Measurements from ENCODE around the gene OPCML. TPM values are rescaled to one million over a fixed set of nuclear protein-coding genes. Genes with fewer than 3 reads are reported as not detected.

Gene OPCML
- total RNA-seq, 1 donor from 2014 or later = 1.7 TPM

GRCh38 chr11:133206313-133207005 is 325.8 kb downstream of the OPCML start:
- Mint-ChIP-seq H3K4me1 (ENCODE audit: low read depth) (no peaks in the 10 kb centered on the region), H3K9me3 (ENCODE audit: low read depth) (no peaks in the 10 kb centered on the region), H3K27ac (no peak overlapping the region), H3K27me3 (peaks cover 22% of the 10 kb centered on the region), H3K36me3 (ENCODE audit: insufficient read depth) (no peaks in the 10 kb centered on the region), H3K4me3 (ENCODE audit: low read depth) (no peak overlapping the region)
- TF ChIP-seq, protein P1, sequence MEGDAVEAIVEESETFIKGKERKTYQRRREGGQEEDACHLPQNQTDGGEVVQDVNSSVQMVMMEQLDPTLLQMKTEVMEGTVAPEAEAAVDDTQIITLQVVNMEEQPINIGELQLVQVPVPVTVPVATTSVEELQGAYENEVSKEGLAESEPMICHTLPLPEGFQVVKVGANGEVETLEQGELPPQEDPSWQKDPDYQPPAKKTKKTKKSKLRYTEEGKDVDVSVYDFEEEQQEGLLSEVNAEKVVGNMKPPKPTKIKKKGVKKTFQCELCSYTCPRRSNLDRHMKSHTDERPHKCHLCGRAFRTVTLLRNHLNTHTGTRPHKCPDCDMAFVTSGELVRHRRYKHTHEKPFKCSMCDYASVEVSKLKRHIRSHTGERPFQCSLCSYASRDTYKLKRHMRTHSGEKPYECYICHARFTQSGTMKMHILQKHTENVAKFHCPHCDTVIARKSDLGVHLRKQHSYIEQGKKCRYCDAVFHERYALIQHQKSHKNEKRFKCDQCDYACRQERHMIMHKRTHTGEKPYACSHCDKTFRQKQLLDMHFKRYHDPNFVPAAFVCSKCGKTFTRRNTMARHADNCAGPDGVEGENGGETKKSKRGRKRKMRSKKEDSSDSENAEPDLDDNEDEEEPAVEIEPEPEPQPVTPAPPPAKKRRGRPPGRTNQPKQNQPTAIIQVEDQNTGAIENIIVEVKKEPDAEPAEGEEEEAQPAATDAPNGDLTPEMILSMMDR (IDR thresholded peaks at IDR 0.05; ENCODE audit: unreplicated experiment) = no peak
- no peak for DNase-seq (ENCODE audit: low spot score, unreplicated experiment)

DNA sequence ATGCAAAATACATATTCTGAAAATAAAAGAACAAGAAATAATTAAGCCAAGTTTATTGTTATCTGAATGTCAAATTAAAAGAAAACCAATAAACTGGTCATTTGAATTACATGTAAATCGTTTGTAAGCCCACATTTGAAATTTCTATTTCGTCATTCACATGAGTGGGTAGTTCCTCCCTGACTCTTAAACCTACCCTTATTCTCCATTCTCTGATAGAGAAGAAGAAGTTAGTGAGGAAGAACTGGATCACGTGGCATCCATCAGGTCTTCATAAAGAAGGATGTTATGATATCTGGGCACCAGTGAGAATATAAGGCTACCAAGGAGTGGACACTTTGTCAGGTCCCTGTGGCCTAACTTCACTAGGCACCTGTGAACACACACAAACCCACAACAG is 328.1 kb downstream of the OPCML start:
- DNase-seq (ENCODE audit: low spot score, unreplicated experiment) = no peak
- peaks cover 12% of the 10 kb centered on the region for H3K27me3 Mint-ChIP-seq
- H3K36me3 Mint-ChIP-seq (ENCODE audit: insufficient read depth) = no peaks in the 10 kb centered on the region
- no peaks in the 10 kb centered on the region for H3K9me3 Mint-ChIP-seq (ENCODE audit: low read depth)
- TF ChIP-seq, protein P1 (IDR thresholded peaks at IDR 0.05; ENCODE audit: unreplicated experiment) = no peak
- no peaks in the 10 kb centered on the region for H3K4me1 Mint-ChIP-seq (ENCODE audit: low read depth)
- no peak overlapping the region for H3K27ac Mint-ChIP-seq
- H3K4me3 Mint-ChIP-seq (ENCODE audit: low read depth) = no peak overlapping the region

DNA sequence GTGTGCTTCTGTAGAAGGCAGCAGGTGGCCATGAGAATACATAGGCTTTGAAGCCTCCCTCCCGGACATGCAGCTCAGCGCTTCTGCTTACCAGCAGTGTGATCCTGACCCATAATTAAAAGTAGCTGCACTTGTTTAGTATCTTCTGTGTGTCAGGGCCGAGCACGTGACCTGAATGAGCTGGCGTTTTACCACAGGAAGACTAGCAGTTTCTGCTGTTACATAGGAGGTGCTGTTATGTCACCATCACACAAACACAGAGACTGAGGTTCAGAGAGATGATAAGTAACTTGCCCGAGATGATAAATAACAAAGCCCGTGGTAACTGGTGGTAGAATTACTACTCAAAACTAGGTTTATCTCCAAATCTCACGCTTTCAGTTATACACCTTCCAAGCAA is 329.5 kb downstream of the OPCML start:
- Mint-ChIP-seq H3K27ac (no peak overlapping the region), H3K4me1 (ENCODE audit: low read depth) (no peaks in the 10 kb centered on the region), H3K36me3 (ENCODE audit: insufficient read depth) (no peaks in the 10 kb centered on the region), H3K27me3 (peaks cover under 1% of the 10 kb centered on the region), H3K9me3 (ENCODE audit: low read depth) (no peaks in the 10 kb centered on the region), H3K4me3 (ENCODE audit: low read depth) (no peak overlapping the region)
- TF ChIP-seq, protein P1 (IDR thresholded peaks at IDR 0.05; ENCODE audit: unreplicated experiment) = no peak
- no peak for DNase-seq (ENCODE audit: low spot score, unreplicated experiment)

DNA sequence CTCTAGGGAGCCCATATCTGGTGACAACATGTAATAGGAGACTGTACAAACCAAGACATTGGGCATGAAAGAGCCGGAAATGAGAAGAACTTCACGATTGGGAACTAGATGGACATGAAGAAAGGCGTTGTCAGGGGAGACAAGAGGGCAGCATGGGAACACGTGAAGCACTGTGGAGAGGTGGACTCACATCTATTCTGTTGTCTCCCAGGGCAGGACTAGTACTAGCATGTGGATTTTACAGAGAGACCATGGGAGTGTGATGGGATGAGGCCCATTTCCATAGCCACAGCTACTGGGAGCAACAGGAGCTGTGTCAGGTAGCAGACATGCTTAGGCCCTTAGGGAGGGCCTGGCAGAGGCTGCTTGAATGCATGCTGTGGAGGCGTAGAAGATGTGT is 333.9 kb downstream of the OPCML start:
- H3K4me1 Mint-ChIP-seq (ENCODE audit: low read depth) = no peaks in the 10 kb centered on the region
- no peaks in the 10 kb centered on the region for H3K9me3 Mint-ChIP-seq (ENCODE audit: low read depth)
- H3K27ac Mint-ChIP-seq = no peak overlapping the region
- H3K36me3 Mint-ChIP-seq (ENCODE audit: insufficient read depth) = no peaks in the 10 kb centered on the region
- H3K27me3 Mint-ChIP-seq = peaks cover 7% of the 10 kb centered on the region
- no peak overlapping the region for H3K4me3 Mint-ChIP-seq (ENCODE audit: low read depth)
- no peak for DNase-seq (ENCODE audit: low spot score, unreplicated experiment)
- TF ChIP-seq, protein P1 (IDR thresholded peaks at IDR 0.05; ENCODE audit: unreplicated experiment) = no peak

DNA sequence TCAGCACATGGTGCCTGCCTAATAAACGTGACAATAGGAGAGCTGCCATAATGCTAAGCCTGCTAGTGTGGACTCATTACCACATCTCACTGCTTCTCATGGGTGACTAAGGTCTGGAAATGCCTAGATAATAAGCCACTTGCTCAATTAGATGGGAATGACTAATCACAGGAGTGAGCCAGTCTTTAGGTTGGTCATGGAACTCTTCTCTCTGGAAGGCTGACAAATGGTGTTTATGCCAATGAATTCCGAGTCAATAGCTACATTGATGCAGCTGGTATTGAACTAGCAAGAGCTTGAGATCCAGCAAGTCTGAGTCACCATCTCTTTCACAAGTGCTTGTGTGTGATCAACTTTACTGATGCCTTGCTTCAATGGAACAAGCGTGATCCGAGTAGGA is 334.9 kb downstream of the OPCML start:
- no peak for DNase-seq (ENCODE audit: low spot score, unreplicated experiment)
- Mint-ChIP-seq H3K9me3 (ENCODE audit: low read depth) (no peaks in the 10 kb centered on the region), H3K27ac (no peak overlapping the region), H3K36me3 (ENCODE audit: insufficient read depth) (no peaks in the 10 kb centered on the region), H3K27me3 (peaks cover 7% of the 10 kb centered on the region), H3K4me3 (ENCODE audit: low read depth) (no peak overlapping the region), H3K4me1 (ENCODE audit: low read depth) (no peaks in the 10 kb centered on the region)
- TF ChIP-seq, protein P1 (IDR thresholded peaks at IDR 0.05; ENCODE audit: unreplicated experiment) = no peak
